GM20431 (cell line): ENCODE measurements around the gene SUN2.

Experiments used
- in situ Hi-C: fragments of 300-500 bp; cut with MseI, MboI; formaldehyde crosslinking; loops from one replicate; pipeline ENCODE4 v1.15.0; 2020; ENCODE audit warnings: low sequenced_read_pairs; ENCODE audit not compliant: unreplicated experiment

SUN2 gene

DNA sequence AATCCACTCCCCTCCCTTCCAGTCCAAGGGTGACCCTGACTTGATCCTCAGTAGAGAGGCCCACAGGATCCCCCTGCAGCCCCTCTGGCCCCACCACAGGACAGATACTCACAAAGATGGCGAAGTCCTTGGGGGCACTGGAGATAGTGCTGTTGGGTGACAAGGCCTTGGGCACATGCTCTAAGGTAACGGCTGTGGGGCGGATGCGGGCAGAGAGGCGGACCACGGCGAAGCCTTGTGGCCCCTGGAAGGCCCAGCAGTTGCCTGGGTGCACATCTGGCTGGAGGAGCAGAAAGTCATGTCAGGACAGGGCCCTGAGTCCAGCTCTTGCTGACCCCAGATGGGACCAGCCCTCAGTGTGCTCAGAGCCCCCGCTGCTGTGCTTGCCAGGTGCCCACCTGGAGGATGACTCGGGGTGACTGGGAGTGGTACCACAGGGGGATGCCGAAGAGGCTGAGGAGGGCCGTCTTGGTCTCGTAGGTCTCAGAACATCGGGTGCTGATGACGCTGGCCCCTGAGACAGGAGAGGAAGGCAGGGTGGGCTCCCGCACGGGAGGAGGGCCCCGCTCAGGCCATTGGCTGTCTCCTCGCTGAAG is 17.2 kb downstream of the SUN2 start:
- in situ Hi-C loops, result no loop called here

GRCh38 chr22:38737302-38738060 is 18.3 kb downstream of the SUN2 start:
- in situ Hi-C loops, result no loop called here

DNA sequence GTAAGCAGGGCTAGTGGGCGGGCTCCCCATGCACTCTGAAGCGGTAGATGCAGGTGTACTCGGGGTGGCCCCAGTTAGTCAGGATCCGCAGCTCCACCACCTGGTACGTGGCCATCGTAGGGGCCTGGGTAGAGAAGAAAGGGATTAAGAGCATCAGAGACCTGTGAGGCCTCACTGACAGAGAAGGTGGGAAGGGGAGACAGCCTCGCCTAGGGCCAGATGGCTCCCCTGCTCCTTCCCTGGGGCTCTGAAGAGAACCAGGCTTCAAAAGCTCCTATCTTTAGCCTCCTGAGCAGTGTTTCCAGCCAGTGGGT is 19.6 kb downstream of the SUN2 start:
- in situ Hi-C loops, result no loop called here

- in situ Hi-C loops, result no loop called here
These were observed 20.1 kb downstream of the SUN2 start for GRCh38 chr22:38735465-38736256.

DNA sequence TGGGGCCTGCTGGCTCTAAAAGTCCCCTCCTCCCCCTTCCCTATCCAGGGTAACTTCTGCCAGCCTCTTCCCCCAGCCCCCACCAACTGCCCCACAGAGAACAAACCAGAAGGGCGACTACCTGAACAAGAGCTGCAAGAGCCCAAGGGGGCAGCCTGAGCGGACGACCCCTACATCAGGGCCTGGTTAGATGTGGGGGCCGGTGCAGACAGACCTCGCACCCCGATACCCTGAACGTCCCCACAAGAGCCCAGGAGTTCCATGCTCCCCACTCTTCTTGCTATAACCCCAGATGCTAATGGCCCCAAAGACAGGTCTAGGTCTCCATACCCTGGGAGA is 20.7 kb downstream of the SUN2 start:
- in situ Hi-C loops, result no loop called here

DNA sequence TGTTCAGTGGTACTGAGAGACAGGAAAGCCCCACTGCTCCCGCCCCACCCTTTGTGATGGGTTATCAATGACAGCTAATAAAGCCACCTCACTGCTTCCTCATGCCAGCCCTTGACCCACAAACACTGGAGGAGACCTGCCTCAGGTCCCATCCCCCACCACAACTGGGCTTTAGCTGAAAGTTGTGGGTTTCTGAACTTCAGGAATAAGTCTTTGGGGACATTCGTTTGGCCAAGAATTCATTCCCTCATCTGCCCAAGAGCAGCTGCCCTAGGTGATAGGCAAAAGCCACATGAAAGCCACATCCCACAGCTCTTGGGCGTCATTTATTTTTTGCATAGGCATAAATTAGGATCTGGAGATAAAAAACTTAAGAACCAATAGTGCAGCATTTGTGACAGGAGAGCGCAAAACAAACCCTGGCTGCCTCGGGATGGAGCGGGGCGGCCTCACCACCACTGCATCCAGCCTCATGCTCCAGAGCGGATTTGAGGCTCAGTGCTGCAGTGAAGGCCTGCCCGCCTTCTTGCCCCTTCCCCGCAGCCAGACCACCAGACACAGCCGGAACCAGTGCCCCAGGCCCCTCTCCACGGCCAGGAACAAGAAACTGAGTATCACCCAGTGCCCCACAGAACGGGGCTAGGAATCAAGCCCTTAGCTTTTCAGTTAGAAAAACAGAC is 21.2 kb downstream of the SUN2 start:
- in situ Hi-C loops, result no loop called here

DNA sequence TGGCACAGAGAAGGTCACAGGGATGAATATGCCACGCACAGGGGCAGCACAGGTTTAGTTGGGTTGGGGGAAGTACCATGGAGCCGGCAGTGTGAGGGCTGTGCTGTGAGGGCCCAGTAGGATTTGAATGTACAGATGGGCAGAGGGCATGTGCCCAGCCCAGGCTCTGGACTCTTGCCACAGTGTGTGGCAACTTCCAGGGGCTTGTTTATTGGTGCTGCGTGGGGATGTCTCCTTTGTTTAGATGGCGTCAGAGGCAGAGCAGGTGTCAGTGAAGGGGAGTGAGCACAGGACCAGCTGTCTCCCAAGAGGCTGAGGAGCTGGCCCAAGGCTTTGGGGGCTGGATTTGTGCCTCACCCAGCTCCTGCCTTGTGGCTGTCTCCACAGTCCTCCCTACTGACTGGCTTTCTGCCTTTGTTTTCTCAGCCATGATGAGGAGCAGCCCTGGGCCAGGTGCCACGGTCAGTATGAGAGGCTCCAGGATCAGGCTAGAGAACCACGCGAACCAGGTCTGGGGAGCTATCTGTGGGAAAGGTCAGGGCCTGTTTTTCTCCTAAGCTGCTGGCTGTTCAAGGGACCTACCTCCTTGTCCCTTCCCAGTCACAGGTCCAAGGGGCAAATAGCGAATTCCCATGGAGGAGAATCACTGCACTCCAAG is 21.9 kb downstream of the SUN2 start:
- in situ Hi-C loops, result no loop called here

GRCh38 chr22:38733329-38733723 is 22.5 kb downstream of the SUN2 start:
- in situ Hi-C loops, result no loop called here

GRCh38 chr22:38732251-38732815 is 23.5 kb downstream of the SUN2 start:
- in situ Hi-C loops, result no loop called here

DNA sequence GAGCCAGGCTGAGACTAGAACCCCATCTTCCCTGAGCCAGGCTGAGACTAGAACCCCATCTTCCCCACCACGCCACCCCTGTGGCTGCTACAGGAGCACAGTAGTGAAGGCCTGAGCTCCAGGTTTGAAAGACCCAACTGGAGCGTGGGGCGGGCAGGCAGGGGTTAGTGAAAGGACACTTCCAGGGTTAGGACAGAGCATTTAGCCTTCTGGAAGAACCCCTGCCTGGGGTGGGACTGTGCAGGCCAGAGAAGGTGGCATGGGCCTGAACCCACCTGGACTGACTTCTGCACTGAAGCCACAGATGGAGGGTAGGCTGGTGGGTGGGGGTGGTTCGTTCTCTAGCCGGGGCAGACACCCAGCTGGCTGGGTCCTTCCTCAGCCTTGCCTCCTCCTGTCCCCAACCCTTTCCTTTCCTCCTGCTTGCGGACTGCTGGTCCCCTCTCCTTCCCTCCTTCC is 24.1 kb downstream of the SUN2 start:
- in situ Hi-C loops, result no loop called here

- in situ Hi-C loops, result no loop called here
These were observed 25.4 kb downstream of the SUN2 start for GRCh38 chr22:38730411-38730871.

DNA sequence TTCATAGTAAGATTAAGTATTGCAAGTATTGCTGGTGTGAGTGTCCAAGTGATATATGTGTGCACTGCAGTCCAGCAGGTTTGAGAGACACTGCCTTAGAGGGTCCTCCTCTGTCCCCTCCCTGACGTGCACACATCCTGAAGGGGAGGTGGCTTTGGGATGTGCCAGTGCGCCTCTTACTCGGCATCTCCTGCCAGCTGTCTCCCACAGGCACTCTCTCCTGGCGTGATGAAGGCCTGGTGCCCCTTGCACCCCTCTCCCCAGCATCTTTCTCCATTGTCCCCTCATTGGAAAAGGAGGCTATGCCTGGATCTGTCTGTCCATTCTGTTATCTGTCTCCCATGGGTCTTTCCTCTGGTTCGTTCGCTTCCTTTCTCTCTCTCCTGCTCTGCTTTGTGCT is 25.9 kb downstream of the SUN2 start:
- in situ Hi-C loops, result no loop called here

GRCh38 chr22:38728871-38729796 is 26.7 kb downstream of the SUN2 start:
- in situ Hi-C loops, result no loop called here

DNA sequence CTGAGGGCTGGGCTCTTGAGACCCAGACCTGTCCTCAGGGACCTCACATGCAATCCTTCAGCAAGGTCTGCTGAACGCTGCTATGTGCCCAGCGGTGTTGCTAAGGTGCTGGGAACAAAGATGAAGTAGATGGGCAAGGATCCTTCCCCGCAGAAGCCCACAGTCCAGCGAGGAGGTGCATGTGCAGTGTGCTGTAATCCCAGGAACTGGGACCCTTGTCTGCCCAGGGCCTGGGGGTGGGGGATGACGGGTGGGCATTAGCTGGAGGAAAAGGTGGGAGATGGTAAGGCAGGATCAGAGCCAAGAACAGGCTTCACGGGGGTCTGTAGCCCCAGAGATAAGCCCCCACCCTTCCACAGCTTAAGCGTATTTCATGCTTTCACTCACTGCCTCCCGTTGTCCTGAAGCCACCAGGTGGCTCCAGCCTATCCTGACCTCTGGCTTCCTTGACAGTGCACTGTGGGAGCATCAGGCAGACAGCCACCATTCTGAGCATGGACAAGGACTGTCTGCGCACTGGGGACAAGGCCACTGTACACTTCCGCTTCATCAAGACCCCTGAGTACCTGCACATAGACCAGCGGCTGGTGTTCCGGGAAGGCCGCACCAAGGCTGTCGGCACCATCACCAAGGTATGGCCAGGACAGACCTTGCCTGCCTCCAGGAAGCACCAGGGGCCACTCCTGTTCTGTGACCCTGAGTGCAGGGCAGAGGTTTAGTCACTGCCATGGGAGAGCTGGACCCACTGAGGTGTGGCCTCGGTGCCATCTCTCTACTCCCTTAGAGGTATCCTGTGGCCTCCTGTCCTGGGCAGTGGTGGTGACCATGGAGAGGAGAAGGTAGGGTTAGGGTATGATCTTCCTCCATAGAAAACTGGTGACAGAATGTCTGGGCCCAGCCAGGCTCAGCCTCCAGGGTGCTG is 28.0 kb downstream of the SUN2 start:
- in situ Hi-C loops, result no loop called here

- in situ Hi-C loops, result no loop called here
These were observed 28.7 kb downstream of the SUN2 start for GRCh38 chr22:38727123-38727522.

GRCh38 chr22:38725900-38726655 is 29.7 kb downstream of the SUN2 start:
- in situ Hi-C loops, result no loop called here

DNA sequence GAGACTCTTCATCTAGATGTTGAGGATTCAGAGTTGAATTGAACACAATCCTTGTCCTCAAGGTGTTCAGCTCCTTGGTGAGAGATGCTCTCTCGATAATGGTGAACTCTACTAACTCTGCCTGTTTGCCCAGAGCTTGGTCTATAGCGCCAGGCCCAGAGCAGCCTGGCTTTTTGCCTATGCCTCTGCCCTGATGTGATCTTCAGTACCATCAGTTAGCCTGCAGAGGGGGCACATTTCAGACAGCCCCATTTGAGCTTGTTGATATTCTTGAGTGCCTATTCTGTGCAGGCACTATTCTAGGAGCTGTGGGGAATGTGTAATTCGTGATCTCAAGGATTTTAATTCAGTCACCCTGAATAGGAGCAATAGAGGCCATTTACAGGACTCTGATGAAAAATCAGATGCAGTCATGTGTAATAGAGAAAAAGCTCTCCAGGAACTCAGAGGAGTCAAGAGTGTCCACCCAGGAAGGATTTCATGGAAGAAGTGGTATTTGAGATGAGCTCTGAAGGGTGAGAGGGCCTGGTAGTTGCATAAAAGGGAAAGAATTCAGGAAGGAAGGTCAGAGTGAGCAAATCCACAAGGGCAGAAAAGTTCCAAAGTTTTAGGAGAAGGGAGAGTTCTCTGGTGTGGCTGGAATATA is 30.7 kb downstream of the SUN2 start:
- in situ Hi-C loops, result no loop called here
